HepG2 (cell line): Measurements from ENCODE around the gene EMILIN3. TPM values are rescaled to one million over a fixed set of nuclear protein-coding genes. Genes with fewer than 3 reads are reported as not detected.
A peak's percentile ranks its signal among the peaks of the same experiment; 100 is the strongest.

Experiments
- DMTF1 ChIP-seq: sonication (generic); formaldehyde crosslinking; IDR thresholded peaks from 2 replicates; pipeline ENCODE4 v1.4.0; 2020; ENCODE audit warnings: mild to moderate bottlenecking, missing genetic modification reagents
- HMGA1 ChIP-seq: sonication (generic); formaldehyde crosslinking; conservative IDR thresholded peaks from 2 replicates; pipeline ENCODE4 v1.4.0; 2020; ENCODE audit warnings: missing genetic modification reagents
- MAX ChIP-seq: IDR thresholded peaks from 2 replicates; pipeline ENCODE4 v1.6.1; 2012; ENCODE audit warnings: inconsistent platforms
- MAZ ChIP-seq, 2 experiments: sonication (generic) in 1 of 2; formaldehyde crosslinking in 1 of 2; IDR thresholded peaks; 2 replicates each; pipeline versions ENCODE4 v1.5.0 to v1.6.1; 2012 to 2020; ENCODE audit warnings: low read depth in 2 of 2, mild to moderate bottlenecking in 2 of 2, borderline replicate concordance in 1 of 2, improper control_type of control experiment in 1 of 2, low read length in 1 of 2, missing genetic modification reagents in 1 of 2, moderate library complexity in 1 of 2
- MBD4 ChIP-seq: IDR thresholded peaks from 2 replicates; pipeline ENCODE4 v1.6.1; 2012; ENCODE audit warnings: low read length, inconsistent platforms, borderline replicate concordance
- MTERF4 ChIP-seq: sonication (generic); formaldehyde crosslinking; IDR thresholded peaks from 2 replicates; pipeline ENCODE4 v1.8.0; 2023; ENCODE audit warnings: mild to moderate bottlenecking, missing genetic modification reagents
- PATZ1 ChIP-seq: sonication (generic); formaldehyde crosslinking; IDR thresholded peaks from 2 replicates; pipeline ENCODE4 v1.4.0; 2020; ENCODE audit warnings: missing genetic modification reagents
- SIN3A ChIP-seq: IDR thresholded peaks from 2 replicates; pipeline ENCODE4 v1.6.1; 2011; ENCODE audit warnings: low read depth, mild to moderate bottlenecking, control low read depth, low read length, borderline replicate concordance
- SIX1 ChIP-seq: sonication (generic); formaldehyde crosslinking; IDR thresholded peaks from 2 replicates; pipeline ENCODE4 v1.4.0; 2020; ENCODE audit warnings: missing genetic modification reagents, borderline replicate concordance
- SNAPC5 ChIP-seq: sonication (generic); formaldehyde crosslinking; IDR thresholded peaks from 2 replicates; pipeline ENCODE4 v1.8.1; 2023; ENCODE audit warnings: mild to moderate bottlenecking, missing genetic modification reagents, borderline replicate concordance
- TRAFD1 ChIP-seq: sonication (generic); formaldehyde crosslinking; IDR thresholded peaks from 2 replicates; pipeline ENCODE4 v1.5.1; 2020; ENCODE audit warnings: missing genetic modification reagents, mild to moderate bottlenecking, borderline replicate concordance
- ZNF225 ChIP-seq: sonication (generic); formaldehyde crosslinking; IDR thresholded peaks from 2 replicates; pipeline ENCODE4 v1.4.0; 2020; ENCODE audit warnings: mild to moderate bottlenecking, missing genetic modification reagents
- ZNF280D ChIP-seq: sonication (generic); formaldehyde crosslinking; IDR thresholded peaks from 2 replicates; pipeline ENCODE4 v1.5.1; 2020; ENCODE audit warnings: mild to moderate bottlenecking, missing genetic modification reagents
- ZNF414 ChIP-seq: sonication (generic); formaldehyde crosslinking; IDR thresholded peaks from 2 replicates; pipeline ENCODE4 v1.5.0; 2020; ENCODE audit warnings: missing genetic modification reagents
- polyA plus RNA-seq, 8 experiments: library from polyadenylated mRNA; depleted of rRNA in 3 of 8; stranded (reverse) in 7 of 8; unstranded in 1 of 8; fragments of >200 nt; fragmentation: Illumina TruSeq in 4 of 8; extraction: Trizol in 4 of 8; gene quantifications; 2 replicates each; pipeline versions ENCODE4 v1.2.1 to v1.2.3, GENCODE V29; 2011 to 2016; ENCODE audit warnings: low read depth in 4 of 8, missing spikeins in 1 of 8, mixed read lengths in 1 of 8; ENCODE audit not compliant: insufficient read depth in 1 of 8
- total RNA-seq, 5 experiments: library from RNA; depleted of rRNA; stranded (reverse); fragments of >200 nt; fragmentation: Illumina TruSeq; extraction: Trizol; gene quantifications; 2 replicates each; pipeline ENCODE4 v1.2.3, GENCODE V29; 2016; ENCODE audit warnings: low read depth in 1 of 5

The EMILIN3 gene
- total and polyA plus RNA-seq, 2 of the 13 experiments (the other 11 are each of a cell fraction or from before 2014, with no cell fraction given) = 0.25 to 0.29 TPM

- peak; percentile 78 for TF ChIP-seq ZNF414 (CRISPR knock-in tag)
- no peak for TF ChIP-seq MBD4
- TF ChIP-seq SNAPC5 (CRISPR knock-in tag) = no peak
- TF ChIP-seq ZNF225 (CRISPR knock-in tag) = peak; percentile 95; the same call in 1 of the 2 replicates
- no peak; the same call in 1 of the 2 replicates for TF ChIP-seq TRAFD1 (CRISPR knock-in tag)
- TF ChIP-seq PATZ1 (CRISPR knock-in tag) = peak; percentile 83; the same call in 1 of the 2 replicates
- peak; percentile 88 for TF ChIP-seq MTERF4 (CRISPR knock-in tag)
- no peak for TF ChIP-seq DMTF1 (CRISPR knock-in tag)
- TF ChIP-seq ZNF280D (CRISPR knock-in tag) = peak; percentile 85; the same call in 1 of the 2 replicates
- TF ChIP-seq MAX = peak; percentile 92
- no peak for TF ChIP-seq HMGA1 (CRISPR knock-in tag)
- TF ChIP-seq MAZ (IDR thresholded peaks at IDR 0.05; ENCODE audit: borderline replicate concordance, low read depth, low read length) = peak; percentile 73
- TF ChIP-seq MAZ (CRISPR knock-in tag; IDR thresholded peaks at IDR 0.05; ENCODE audit: low read depth) = no peak; the same call in 1 of the 2 replicates
- TF ChIP-seq SIN3A = peak; percentile 64; the same call in 1 of the 2 replicates
- no peak for TF ChIP-seq SIX1
Observed at GRCh38 chr20:41316602-41317545, 49.7 kb downstream of the EMILIN3 start (continued).
